GM18858 (cell line): ENCODE results near the gene MADCAM1.
A peak's percentile ranks its signal among the peaks of the same experiment; 100 is the strongest.

Experiments used
- ATAC-seq: cut with Tn5 transposase; IDR thresholded peaks from one replicate; pipeline ENCODE4 v1.9.1; 2021; ENCODE audit not compliant: unreplicated experiment

Gene MADCAM1

GRCh38 chr19:488505-489417, 7.5 kb upstream of the MADCAM1 start:
- peak; percentile 73 for ATAC-seq

- ATAC-seq = no peak
Measured at GRCh38 chr19:489418-490196, 6.7 kb upstream of the MADCAM1 start.

- no peak for ATAC-seq
Measured at GRCh38 chr19:491146-491741, 5.0 kb upstream of the MADCAM1 start.

- ATAC-seq = no peak
Measured at GRCh38 chr19:492091-492531, 4.2 kb upstream of the MADCAM1 start.

- no peak for ATAC-seq
Measured at GRCh38 chr19:493391-494170, 2.7 kb upstream of the MADCAM1 start.

- no peak for ATAC-seq
Measured at GRCh38 chr19:494171-495080, 1.9 kb upstream of the MADCAM1 start.

- no peak for ATAC-seq
Measured at GRCh38 chr19:495081-495401, 1.2 kb upstream of the MADCAM1 start.

GRCh38 chr19:495402-496111, 729 bp upstream of the MADCAM1 start:
- ATAC-seq = no peak

- ATAC-seq = no peak
Measured at GRCh38 chr19:496986-497385, 700 bp downstream of the MADCAM1 start.

- ATAC-seq = no peak
Measured at GRCh38 chr19:497491-497868, 1.2 kb downstream of the MADCAM1 start.

- no peak for ATAC-seq
Measured at GRCh38 chr19:497869-498510, 1.7 kb downstream of the MADCAM1 start.

GRCh38 chr19:498511-498891, 2.2 kb downstream of the MADCAM1 start:
- ATAC-seq = no peak

- no peak for ATAC-seq
Measured at GRCh38 chr19:498977-499623, 2.8 kb downstream of the MADCAM1 start.

GRCh38 chr19:501646-502045, 5.4 kb downstream of the MADCAM1 start:
- ATAC-seq = no peak

GRCh38 chr19:504616-505015, 8.3 kb downstream of the MADCAM1 start:
- no peak for ATAC-seq

GRCh38 chr19:506404-507285, 10.4 kb downstream of the MADCAM1 start:
- ATAC-seq = peak; percentile 50
